GM19193 (cell line): ENCODE data around the gene UTF1.

Source experiments
- POLR2A ChIP-seq: IDR thresholded peaks from 4 replicates; pipeline ENCODE4 v1.6.1; 2011; ENCODE audit not compliant: insufficient read depth, insufficient read length; ENCODE audit errors: extremely low read depth

Gene UTF1

GRCh38 chr10:133278577-133279265 is 48.7 kb downstream of the UTF1 start:
- no peak for TF ChIP-seq POLR2A

- TF ChIP-seq POLR2A, result no peak
Observed at GRCh38 chr10:133279326-133280226, 49.6 kb downstream of the UTF1 start.

DNA sequence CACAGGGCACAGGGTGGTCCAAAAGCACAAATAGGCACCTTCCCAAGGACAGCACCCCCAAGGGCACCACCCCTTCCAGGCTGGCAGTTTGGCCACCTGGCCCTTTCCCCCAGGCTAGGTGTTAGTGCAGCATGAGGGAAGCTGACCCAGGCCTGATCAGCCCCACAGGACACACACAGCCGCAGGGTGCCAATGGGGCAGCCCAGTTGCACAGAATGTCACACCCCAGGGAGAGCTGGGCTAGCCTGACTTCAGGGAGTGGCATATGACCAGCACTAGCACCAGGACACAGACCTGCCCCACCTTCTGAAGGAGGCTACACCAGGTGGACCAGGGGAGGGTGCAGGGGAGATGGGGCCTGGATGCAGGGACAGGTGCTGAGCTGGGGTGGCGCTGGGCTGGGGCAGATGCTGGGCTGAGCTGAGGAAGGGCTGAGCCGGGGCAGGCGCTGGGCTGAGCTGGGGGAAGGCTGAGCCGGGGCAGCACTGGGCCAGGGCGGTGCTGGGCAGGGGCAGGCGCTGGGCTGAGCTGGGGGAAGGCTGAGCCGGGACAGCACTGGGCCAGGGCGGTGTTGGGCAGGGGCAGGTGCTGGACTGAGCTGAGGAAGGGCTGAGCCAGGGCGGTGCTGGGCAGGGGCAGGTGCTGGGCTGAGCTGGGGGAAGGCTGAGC is 50.5 kb downstream of the UTF1 start:
- TF ChIP-seq POLR2A, result no peak

DNA sequence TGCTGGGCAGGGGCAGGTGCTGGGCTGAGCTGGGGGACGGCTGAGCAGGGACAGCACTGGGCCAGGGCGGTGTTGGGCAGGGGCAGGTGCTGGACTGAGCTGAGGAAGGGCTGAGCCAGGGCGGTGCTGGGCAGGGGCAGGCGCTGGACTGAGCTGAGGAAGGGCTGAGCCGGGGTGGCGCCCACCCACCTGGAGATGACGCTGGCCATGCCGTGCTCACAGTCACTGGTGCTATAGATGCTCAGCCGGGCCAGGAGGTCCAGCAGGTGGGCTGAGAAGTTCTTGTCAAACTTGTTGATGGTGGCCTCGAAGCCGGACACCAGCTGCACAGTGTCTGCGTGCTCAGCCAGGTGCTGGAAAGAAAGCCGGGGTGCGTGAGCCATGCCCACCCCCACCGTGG is 51.1 kb downstream of the UTF1 start:
- no peak for TF ChIP-seq POLR2A
